Right lobe of liver (tissue), 6 donors: ENCODE data around the gene AQR. TPM values are rescaled to one million over a fixed set of nuclear protein-coding genes. Genes with fewer than 3 reads are reported as not detected.
"Not testable (repeated sequence)": the region's sequence is repeated elsewhere in the genome, so short reads cannot be mapped to it uniquely, and the experiment has no call there.

Experiments
- ATAC-seq, 4 donors: fragments of 200-7000 bp; cut with Tn5 transposase; one replicate each; pipeline ENCODE4 v1.9.1; 2020; ENCODE audit warnings: mild to moderate bottlenecking in 4 of 4, moderate library complexity in 4 of 4
- DNase-seq, 3 donors: peaks; one replicate each; pipeline ENCODE4 v3.0.0-alpha.2; 2020
- H3K27ac ChIP-seq, 3 donors: fragments of 200-600 bp; one replicate each; pipeline ENCODE4 v1.8.0; 2022
- H3K27me3 ChIP-seq, 2 donors: fragments of 200-600 bp; one replicate each; pipeline ENCODE4 v1.8.0; 2022
- H3K36me3 ChIP-seq, 4 donors: fragments of 200-600 bp; sonication (generic) in 1 of 4; one replicate each; pipeline versions ENCODE4 v1.5.1 to v1.8.0; 2017 to 2022; ENCODE audit warnings: control low read depth in 1 of 4
- H3K4me1 ChIP-seq, 4 donors: fragments of 200-600 bp; sonication (generic) in 1 of 4; one replicate each; pipeline versions ENCODE4 v1.5.1 to v1.8.0; 2017 to 2022; ENCODE audit warnings: control low read depth in 1 of 4
- H3K4me3 ChIP-seq, 3 donors: fragments of 200-600 bp; one replicate each; pipeline ENCODE4 v1.8.0; 2022
- H3K9me3 ChIP-seq, 4 donors: fragments of 200-600 bp; sonication (generic) in 1 of 4; one replicate each; pipeline versions ENCODE4 v1.5.1 to v1.8.0; 2017 to 2022; ENCODE audit warnings: control low read depth in 1 of 4
- POLR2A ChIP-seq: fragments of 450-650 bp; IDR thresholded peaks from one replicate; pipeline ENCODE4 v1.6.1; 2017; ENCODE audit warnings: antibody characterized with exemption, mild to moderate bottlenecking
- WGBS: methylation state at CpG from one replicate; pipeline ENCODE4 v1.1.6; 2018; ENCODE audit warnings: low coverage, low lambda C conversion rate; ENCODE audit not compliant: insufficient coverage; ENCODE audit errors: missing lambda C conversion rate; 5-methylcytosine and 5-hydroxymethylcytosine counted together
- intact Hi-C, 2 donors: fragments of 100-400 bp; cut with DNase I; formaldehyde crosslinking; loops; one replicate each; pipeline versions ENCODE4 v1.11.2 to v1.14.1; 2022
- total RNA-seq, 6 experiments: library from RNA; depleted of rRNA in 2 of 6; stranded (reverse); fragments of >200 nt in 2 of 6; fragmentation: NEBNext Ultra II Directional in 3 of 6; extraction: Animal tissue kit (Norgen Biotek cat#: 25700) in 3 of 6; gene quantifications; one replicate each; pipeline versions ENCODE4 v1.1.0 to v1.2.4, GENCODE V29; 2016 to 2023
- TF ChIP-seq, protein P1 (sequence below), 4 donors: fragments of 200-600 bp in 3 of 4; fragments of 450-650 bp in 1 of 4; IDR thresholded peaks; one replicate each; pipeline versions ENCODE4 v1.5.1 to v1.8.0; 2016 to 2022; ENCODE audit warnings: antibody characterized with exemption in 4 of 4, mild to moderate bottlenecking in 2 of 4
- donor health status: DM: no; HTN: yes; CAD: no.
- donor health status: DM: no; HTN: no; CAD: no.
- donor health status: DM: no; HTN: no; CAD: no.
- donor health status: DM: no; HTN: yes; CAD: no.
- donor health status: DM: no; HTN: yes; CAD: no.

Gene AQR
- total RNA-seq, 6 experiments from 2014 or later, result 9.1 to 15.3 (median 11.8) TPM

DNA sequence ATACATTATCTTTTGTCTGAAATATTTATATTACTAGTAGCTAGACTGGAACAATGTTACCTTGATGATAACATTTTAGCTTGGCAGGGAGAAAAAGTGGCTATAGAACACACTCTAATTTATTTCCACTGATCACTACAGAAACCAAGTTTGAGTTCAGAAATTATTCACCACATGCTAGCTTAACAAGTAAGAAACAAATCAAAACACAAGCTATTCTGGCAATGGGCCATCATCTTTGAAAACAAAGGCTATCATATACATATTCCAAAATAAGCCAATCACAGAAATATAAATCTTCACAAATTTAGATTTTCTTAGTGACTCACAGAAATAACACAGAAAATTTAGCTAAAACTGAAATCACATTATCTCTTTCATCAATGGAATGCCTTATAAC lies 17.1 kb downstream of the AQR start:
- Histone ChIP-seq H3K36me3 (peaks cover 0 to 25% (median 1%) of the 10 kb centered on the region in 4 donors), H3K27ac (no peak overlapping the region), H3K9me3 (no peaks in the 10 kb centered on the region), H3K4me3 (no peak overlapping the region), H3K4me1 (no peaks in the 10 kb centered on the region), H3K27me3 (no peaks in the 10 kb centered on the region)
- TF ChIP-seq POLR2A, result no peak
- TF ChIP-seq, protein P1, sequence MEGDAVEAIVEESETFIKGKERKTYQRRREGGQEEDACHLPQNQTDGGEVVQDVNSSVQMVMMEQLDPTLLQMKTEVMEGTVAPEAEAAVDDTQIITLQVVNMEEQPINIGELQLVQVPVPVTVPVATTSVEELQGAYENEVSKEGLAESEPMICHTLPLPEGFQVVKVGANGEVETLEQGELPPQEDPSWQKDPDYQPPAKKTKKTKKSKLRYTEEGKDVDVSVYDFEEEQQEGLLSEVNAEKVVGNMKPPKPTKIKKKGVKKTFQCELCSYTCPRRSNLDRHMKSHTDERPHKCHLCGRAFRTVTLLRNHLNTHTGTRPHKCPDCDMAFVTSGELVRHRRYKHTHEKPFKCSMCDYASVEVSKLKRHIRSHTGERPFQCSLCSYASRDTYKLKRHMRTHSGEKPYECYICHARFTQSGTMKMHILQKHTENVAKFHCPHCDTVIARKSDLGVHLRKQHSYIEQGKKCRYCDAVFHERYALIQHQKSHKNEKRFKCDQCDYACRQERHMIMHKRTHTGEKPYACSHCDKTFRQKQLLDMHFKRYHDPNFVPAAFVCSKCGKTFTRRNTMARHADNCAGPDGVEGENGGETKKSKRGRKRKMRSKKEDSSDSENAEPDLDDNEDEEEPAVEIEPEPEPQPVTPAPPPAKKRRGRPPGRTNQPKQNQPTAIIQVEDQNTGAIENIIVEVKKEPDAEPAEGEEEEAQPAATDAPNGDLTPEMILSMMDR (IDR thresholded peaks at IDR 0.05), result no peak
- intact Hi-C loops, result no loop called here
- ATAC-seq, result no peak
- DNase-seq, result no peak

DNA sequence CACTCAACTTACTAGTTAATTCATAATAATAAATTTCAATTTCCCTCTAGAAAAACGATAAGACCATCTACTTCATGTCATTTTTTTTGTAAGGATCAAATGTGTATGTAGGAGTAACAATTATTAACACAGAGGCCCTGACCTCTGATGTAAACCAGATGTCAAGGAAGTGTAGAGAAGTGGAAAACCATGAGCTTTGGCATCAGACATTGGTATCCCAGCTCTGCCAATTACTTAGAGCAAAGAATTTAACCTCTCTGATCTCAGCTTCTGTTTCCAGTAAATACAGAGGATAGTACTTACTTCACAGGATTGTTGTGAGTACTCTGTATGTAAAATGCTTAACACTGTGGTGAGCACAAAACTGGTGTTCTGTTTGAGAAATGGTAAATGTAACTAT lies 17.5 kb downstream of the AQR start:
- H3K4me3 ChIP-seq, result no peak overlapping the region
- no peak for TF ChIP-seq POLR2A
- TF ChIP-seq, protein P1 (IDR thresholded peaks at IDR 0.05), result no peak
- DNase-seq (no peak), ATAC-seq (no peak)
- no peak overlapping the region for H3K27ac ChIP-seq
- WGBS, result 63% methylated on average over 1 of the region's 1 CpG
- H3K36me3 ChIP-seq, result peaks cover 0 to 26% (median 1%) of the 10 kb centered on the region in 4 donors
- intact Hi-C loops, result no loop called here
- H3K4me1 ChIP-seq, result no peaks in the 10 kb centered on the region
- no peaks in the 10 kb centered on the region for H3K27me3 ChIP-seq
- H3K9me3 ChIP-seq, result no peaks in the 10 kb centered on the region

DNA sequence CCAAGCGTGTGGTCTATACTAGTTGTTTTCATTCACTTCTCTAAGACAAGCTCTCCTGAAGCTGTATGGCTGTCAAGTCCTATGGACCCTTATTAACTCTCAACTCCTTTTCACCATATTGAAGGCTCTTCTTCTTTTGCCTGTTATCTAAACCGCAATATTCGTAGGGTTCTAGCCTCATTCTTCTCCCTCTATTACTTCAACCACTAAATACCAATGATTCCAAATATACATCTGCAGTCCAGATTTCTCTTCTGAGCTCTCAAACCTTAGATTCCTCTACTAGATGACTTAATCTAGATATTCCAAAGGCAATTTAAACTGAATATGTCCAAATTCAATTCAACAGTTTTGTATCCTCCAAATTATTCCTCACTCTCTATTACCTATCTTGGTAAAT lies 24.6 kb downstream of the AQR start:
- H3K27ac ChIP-seq, result no peak overlapping the region
- ATAC-seq (no peak), DNase-seq (no peak)
- H3K27me3 ChIP-seq, result no peaks in the 10 kb centered on the region
- no peak for TF ChIP-seq POLR2A
- TF ChIP-seq, protein P1 (IDR thresholded peaks at IDR 0.05), result no peak
- H3K4me1 ChIP-seq, result no peaks in the 10 kb centered on the region
- no peaks in the 10 kb centered on the region for H3K9me3 ChIP-seq
- H3K4me3 ChIP-seq, result no peak overlapping the region
- intact Hi-C loops, result no loop called here
- WGBS, result 93% methylated on average over 3 of the region's 3 CpGs
- H3K36me3 ChIP-seq, result peaks cover 0 to 31% (median 3%) of the 10 kb centered on the region in 4 donors

DNA sequence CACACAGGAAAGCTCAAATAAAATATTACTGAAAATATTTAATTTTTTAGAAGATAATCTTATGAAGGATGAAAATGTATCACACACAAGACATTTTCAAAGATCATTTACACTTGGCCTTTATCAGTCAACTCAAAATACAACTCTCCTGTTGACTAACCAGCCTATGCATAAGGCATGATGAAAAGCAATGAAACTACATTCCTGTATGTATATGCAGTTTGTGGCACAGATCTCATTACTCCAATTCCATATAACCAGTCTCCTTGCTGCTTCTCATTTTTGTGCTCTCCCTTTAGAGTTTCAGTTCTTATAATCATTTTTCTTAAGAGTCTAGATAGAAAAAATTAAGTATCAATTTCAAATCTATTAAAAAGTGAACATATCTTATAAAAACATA lies 25.8 kb downstream of the AQR start:
- Histone ChIP-seq H3K4me1 (no peaks in the 10 kb centered on the region), H3K4me3 (no peak overlapping the region), H3K27ac (no peak overlapping the region), H3K27me3 (no peaks in the 10 kb centered on the region), H3K36me3 (peaks cover 0 to 42% (median 5%) of the 10 kb centered on the region in 4 donors), H3K9me3 (no peaks in the 10 kb centered on the region)
- ATAC-seq, result no peak
- DNase-seq, result no peak
- intact Hi-C loops, result no loop called here
- TF ChIP-seq, protein P1 (IDR thresholded peaks at IDR 0.05), result no peak
- TF ChIP-seq POLR2A, result no peak

DNA sequence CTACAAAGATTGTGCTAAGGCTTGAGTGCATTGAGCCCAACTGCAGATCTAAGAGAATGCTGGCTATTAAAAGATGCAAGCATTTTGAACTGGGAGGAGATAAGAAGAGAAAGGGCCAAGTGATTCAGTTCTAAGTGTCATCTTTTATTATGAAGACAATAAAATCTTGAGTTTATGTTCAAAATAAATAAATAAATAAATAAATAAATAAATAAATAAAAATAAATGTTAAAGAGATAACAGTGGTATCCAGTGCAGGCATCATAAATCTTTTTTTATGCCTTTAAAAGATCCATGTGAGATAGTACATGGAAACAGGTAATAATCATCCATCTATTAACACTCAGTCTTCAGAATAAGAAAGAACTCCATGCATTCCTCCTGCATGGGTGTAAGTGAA lies 26.3 kb downstream of the AQR start:
- H3K4me1 ChIP-seq, H3K4me3 ChIP-seq, ATAC-seq, H3K9me3 ChIP-seq, DNase-seq, intact Hi-C loops, H3K27me3 ChIP-seq, H3K27ac ChIP-seq: not testable (repeated sequence)
- H3K36me3 ChIP-seq, result peaks cover 0 to 47% (median 5%) of the 10 kb centered on the region in 4 donors
